ENCODE results near the gene PROP1.

DNA sequence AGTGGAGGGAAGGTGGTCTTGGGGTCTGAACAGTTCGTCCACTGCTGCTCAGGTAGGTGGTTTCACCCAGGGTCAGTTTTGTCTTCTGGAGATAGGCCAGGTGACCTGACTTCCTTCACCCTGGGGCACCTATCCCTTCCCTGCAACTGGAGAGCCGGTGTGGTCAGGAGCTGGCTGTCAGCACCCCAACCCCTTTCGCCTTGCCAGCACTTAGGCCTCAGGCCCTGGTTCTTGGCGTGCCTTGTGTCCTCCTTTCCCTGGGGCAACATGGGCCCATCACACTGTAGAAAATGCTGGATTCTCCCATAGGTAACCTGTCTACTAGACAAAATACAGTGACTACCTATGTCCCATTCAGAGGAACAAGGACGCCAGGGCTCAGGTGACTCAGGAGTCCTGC, 13.1 kb downstream of the PROP1 start:
- TF ChIP-seq, protein P1, sequence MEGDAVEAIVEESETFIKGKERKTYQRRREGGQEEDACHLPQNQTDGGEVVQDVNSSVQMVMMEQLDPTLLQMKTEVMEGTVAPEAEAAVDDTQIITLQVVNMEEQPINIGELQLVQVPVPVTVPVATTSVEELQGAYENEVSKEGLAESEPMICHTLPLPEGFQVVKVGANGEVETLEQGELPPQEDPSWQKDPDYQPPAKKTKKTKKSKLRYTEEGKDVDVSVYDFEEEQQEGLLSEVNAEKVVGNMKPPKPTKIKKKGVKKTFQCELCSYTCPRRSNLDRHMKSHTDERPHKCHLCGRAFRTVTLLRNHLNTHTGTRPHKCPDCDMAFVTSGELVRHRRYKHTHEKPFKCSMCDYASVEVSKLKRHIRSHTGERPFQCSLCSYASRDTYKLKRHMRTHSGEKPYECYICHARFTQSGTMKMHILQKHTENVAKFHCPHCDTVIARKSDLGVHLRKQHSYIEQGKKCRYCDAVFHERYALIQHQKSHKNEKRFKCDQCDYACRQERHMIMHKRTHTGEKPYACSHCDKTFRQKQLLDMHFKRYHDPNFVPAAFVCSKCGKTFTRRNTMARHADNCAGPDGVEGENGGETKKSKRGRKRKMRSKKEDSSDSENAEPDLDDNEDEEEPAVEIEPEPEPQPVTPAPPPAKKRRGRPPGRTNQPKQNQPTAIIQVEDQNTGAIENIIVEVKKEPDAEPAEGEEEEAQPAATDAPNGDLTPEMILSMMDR (IDR thresholded peaks at IDR 0.05; ENCODE audit: low read depth, low read length, missing input control) = no peak
- TF ChIP-seq EGR1 (IDR thresholded peaks at IDR 0.05; ENCODE audit: low read depth in 2 of 2) = no peak
- TF ChIP-seq, protein P2, sequence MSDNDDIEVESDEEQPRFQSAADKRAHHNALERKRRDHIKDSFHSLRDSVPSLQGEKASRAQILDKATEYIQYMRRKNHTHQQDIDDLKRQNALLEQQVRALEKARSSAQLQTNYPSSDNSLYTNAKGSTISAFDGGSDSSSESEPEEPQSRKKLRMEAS (IDR thresholded peaks at IDR 0.05) = no peak
- TF ChIP-seq, protein P3, sequence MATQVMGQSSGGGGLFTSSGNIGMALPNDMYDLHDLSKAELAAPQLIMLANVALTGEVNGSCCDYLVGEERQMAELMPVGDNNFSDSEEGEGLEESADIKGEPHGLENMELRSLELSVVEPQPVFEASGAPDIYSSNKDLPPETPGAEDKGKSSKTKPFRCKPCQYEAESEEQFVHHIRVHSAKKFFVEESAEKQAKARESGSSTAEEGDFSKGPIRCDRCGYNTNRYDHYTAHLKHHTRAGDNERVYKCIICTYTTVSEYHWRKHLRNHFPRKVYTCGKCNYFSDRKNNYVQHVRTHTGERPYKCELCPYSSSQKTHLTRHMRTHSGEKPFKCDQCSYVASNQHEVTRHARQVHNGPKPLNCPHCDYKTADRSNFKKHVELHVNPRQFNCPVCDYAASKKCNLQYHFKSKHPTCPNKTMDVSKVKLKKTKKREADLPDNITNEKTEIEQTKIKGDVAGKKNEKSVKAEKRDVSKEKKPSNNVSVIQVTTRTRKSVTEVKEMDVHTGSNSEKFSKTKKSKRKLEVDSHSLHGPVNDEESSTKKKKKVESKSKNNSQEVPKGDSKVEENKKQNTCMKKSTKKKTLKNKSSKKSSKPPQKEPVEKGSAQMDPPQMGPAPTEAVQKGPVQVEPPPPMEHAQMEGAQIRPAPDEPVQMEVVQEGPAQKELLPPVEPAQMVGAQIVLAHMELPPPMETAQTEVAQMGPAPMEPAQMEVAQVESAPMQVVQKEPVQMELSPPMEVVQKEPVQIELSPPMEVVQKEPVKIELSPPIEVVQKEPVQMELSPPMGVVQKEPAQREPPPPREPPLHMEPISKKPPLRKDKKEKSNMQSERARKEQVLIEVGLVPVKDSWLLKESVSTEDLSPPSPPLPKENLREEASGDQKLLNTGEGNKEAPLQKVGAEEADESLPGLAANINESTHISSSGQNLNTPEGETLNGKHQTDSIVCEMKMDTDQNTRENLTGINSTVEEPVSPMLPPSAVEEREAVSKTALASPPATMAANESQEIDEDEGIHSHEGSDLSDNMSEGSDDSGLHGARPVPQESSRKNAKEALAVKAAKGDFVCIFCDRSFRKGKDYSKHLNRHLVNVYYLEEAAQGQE (IDR thresholded peaks at IDR 0.05) = no peak
- no peak for TF ChIP-seq TAF1 (conservative IDR thresholded peaks at IDR 0.05)
- no peak for TF ChIP-seq HNF4A (conservative IDR thresholded peaks at IDR 0.05)
